IMR-90 (cell line): ENCODE results near the gene GCGR.

Source experiments
- CEBPB ChIP-seq: IDR thresholded peaks from 2 replicates; pipeline ENCODE4 v1.6.1; 2012; ENCODE audit warnings: low read depth, low read length, improper control_type of control experiment
- FOS ChIP-seq: fragments of 150-350 bp; IDR thresholded peaks from 2 replicates; pipeline ENCODE4 v1.6.1; 2016; ENCODE audit warnings: low read depth, low read length
- MAFK ChIP-seq: IDR thresholded peaks from 2 replicates; pipeline ENCODE4 v1.6.1; 2012; ENCODE audit warnings: low read depth, low read length, improper control_type of control experiment
- MAZ ChIP-seq: IDR thresholded peaks from 2 replicates; pipeline ENCODE4 v1.6.1; 2012; ENCODE audit warnings: low read depth, mild to moderate bottlenecking, low read length, improper control_type of control experiment, moderate library complexity, borderline replicate concordance
- MXI1 ChIP-seq: IDR thresholded peaks from 2 replicates; pipeline ENCODE4 v1.6.1; 2012; ENCODE audit warnings: low read depth, mild to moderate bottlenecking, low read length, moderate library complexity, borderline replicate concordance
- NFE2L2 ChIP-seq: fragments of 150-350 bp; IDR thresholded peaks from 2 replicates; pipeline ENCODE4 v1.6.1; 2016; ENCODE audit warnings: low read depth, mild to moderate bottlenecking, low read length
- POLR2A ChIP-seq: IDR thresholded peaks from 2 replicates; pipeline ENCODE4 v1.6.1; 2012; ENCODE audit warnings: mild to moderate bottlenecking, low read depth, low read length
- RAD21 ChIP-seq: IDR thresholded peaks from 2 replicates; pipeline ENCODE4 v1.6.1; 2012; ENCODE audit warnings: low read length, improper control_type of control experiment
- RCOR1 ChIP-seq: IDR thresholded peaks from 2 replicates; pipeline ENCODE4 v1.6.1; 2012; ENCODE audit warnings: mild to moderate bottlenecking, low read length, improper control_type of control experiment; ENCODE audit not compliant: insufficient replicate concordance
- RFX5 ChIP-seq: IDR thresholded peaks from 2 replicates; pipeline ENCODE4 v1.8.0; 2012; ENCODE audit warnings: low read depth, mild to moderate bottlenecking, low read length, moderate library complexity
- SMC3 ChIP-seq: fragments of 150-350 bp; IDR thresholded peaks from 2 replicates; pipeline ENCODE4 v1.6.1; 2016; ENCODE audit warnings: low read depth, mild to moderate bottlenecking, antibody characterized with exemption, low read length, moderate library complexity
- TF ChIP-seq, protein P1 (sequence below): conservative IDR thresholded peaks from 2 replicates; pipeline ENCODE4 v1.5.1; 2012; ENCODE audit warnings: mild to moderate bottlenecking, low read depth, low read length, improper control_type of control experiment
- TF ChIP-seq, protein P2 (sequence below): fragments of 150-350 bp; IDR thresholded peaks from 2 replicates; pipeline ENCODE4 v1.6.1; 2017; ENCODE audit warnings: mild to moderate bottlenecking, antibody characterized with exemption, low read length, low read depth
- TF ChIP-seq, protein P3 (sequence below): fragments of 150-350 bp; IDR thresholded peaks from 2 replicates; pipeline ENCODE4 v1.6.1; 2016; ENCODE audit warnings: low read depth, mild to moderate bottlenecking, low read length, moderate library complexity, borderline replicate concordance

DNA sequence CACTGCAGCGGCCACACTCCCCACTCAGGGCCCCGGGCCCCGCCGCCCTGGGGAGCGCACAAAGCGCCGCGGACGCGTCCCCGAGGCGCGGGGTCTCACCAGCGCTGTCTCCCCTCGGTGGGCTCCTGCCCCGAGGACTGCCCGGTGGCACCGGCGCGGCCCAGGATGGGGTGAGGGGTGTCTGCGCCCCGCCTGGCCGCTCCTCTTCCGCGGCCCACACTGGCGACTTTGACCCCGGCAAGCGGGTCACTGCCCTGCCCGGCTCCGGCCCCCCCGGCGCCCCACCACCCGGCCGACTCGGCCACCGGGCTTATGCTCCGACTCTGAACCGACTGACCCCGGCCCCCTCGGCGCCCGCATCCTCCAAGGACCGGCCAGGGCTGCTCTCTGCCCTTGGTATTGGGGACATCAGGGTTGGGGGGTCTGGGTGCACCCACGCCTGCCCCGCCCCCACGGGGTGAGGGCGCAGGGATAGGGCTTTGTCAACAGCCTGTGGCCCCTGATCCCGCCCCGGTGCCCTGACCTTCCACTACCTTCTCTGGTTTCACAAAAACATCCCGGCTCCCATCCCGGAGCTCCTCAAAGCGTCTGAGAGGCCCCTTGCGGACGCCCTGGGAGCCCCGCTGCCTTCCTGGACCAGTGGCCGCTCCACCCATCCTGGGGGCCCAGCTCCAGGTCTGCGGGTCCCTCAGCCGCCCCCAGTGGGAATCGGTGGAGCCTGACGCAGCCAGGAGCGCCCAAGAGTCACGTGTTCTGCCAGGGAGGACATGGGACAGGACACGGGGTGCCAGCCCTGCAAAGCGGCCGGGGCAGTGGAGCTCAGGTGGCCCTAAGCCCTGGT lies 829 bp downstream of the GCGR start:
- TF ChIP-seq, protein P1, sequence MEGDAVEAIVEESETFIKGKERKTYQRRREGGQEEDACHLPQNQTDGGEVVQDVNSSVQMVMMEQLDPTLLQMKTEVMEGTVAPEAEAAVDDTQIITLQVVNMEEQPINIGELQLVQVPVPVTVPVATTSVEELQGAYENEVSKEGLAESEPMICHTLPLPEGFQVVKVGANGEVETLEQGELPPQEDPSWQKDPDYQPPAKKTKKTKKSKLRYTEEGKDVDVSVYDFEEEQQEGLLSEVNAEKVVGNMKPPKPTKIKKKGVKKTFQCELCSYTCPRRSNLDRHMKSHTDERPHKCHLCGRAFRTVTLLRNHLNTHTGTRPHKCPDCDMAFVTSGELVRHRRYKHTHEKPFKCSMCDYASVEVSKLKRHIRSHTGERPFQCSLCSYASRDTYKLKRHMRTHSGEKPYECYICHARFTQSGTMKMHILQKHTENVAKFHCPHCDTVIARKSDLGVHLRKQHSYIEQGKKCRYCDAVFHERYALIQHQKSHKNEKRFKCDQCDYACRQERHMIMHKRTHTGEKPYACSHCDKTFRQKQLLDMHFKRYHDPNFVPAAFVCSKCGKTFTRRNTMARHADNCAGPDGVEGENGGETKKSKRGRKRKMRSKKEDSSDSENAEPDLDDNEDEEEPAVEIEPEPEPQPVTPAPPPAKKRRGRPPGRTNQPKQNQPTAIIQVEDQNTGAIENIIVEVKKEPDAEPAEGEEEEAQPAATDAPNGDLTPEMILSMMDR = no peak
- TF ChIP-seq POLR2A (no peak), MAZ (no peak), RAD21 (no peak), CEBPB (no peak), SMC3 (no peak), MAFK (no peak), FOS (no peak), RCOR1 (no peak), MXI1 (no peak), RFX5 (no peak), NFE2L2 (no peak)
- TF ChIP-seq, protein P2, sequence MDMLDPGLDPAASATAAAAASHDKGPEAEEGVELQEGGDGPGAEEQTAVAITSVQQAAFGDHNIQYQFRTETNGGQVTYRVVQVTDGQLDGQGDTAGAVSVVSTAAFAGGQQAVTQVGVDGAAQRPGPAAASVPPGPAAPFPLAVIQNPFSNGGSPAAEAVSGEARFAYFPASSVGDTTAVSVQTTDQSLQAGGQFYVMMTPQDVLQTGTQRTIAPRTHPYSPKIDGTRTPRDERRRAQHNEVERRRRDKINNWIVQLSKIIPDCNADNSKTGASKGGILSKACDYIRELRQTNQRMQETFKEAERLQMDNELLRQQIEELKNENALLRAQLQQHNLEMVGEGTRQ = no peak
- TF ChIP-seq, protein P3, sequence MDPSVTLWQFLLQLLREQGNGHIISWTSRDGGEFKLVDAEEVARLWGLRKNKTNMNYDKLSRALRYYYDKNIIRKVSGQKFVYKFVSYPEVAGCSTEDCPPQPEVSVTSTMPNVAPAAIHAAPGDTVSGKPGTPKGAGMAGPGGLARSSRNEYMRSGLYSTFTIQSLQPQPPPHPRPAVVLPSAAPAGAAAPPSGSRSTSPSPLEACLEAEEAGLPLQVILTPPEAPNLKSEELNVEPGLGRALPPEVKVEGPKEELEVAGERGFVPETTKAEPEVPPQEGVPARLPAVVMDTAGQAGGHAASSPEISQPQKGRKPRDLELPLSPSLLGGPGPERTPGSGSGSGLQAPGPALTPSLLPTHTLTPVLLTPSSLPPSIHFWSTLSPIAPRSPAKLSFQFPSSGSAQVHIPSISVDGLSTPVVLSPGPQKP = no peak
